GM04504 (cell line): ENCODE results near the gene PLOD2.
A peak's percentile ranks its signal among the peaks of the same experiment; 100 is the strongest.

ENCODE experiments used
- DNase-seq: peaks from one replicate; pipeline ENCODE4 v3.0.0-alpha.2; 2012; ENCODE audit warnings: low read depth

The PLOD2 gene

DNA sequence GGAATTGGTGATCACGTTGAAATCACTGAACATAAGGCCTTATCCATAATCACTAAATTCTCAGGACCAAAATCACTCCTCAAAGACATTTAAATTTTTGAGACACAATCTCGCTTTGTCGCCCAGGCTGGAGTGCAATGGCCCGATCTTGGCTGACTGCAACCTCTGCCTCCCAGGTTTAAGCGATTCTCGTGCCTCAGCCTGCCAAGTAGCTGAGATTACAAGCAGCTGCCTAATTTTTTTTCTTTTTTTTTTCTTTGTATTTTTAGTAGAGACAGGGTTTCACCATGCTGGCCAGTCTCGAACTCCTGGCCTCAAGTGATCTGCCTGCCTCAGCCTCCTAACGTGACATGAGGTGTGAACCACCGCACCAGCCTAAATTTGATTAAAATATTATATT lies 61.7 kb downstream of the PLOD2 start:
- no peak for DNase-seq

DNA sequence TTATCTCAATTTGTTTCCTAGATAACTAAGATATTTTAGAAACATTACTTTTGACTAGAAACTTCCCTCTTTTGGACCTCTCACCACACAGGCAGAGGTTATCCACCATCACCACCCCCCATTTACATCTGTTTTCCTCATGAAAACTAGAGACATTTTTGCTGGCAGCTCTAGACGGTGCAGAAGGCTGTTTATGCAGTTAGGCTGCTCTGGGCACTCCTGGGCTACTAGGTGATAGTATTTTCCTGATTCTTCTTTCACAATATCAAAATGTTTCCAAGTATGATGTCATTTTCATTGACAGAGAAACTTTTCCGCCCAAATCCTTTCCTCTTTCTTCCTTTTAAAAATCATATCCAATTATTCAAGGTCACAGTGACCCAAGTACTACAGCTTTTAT lies 67.1 kb downstream of the PLOD2 start:
- no peak for DNase-seq

DNA sequence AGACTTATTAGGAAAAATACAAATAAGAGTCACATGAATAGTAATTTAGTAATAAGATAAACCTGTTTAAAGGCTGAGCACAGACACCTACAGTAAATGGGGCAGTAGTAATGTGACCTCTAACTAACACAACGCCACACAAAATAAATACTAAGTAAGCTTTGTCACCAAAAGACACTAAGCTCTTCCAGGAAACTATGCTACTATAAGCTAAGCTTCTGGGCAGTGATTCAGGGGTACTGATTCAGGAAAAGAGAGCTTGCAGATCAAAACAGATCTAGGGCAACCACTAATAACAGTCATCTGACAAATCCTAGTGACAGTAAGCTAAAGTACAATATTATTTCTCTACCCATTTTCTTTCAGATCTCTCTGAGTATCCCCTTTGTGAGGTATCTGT lies 68.8 kb downstream of the PLOD2 start:
- no peak for DNase-seq

DNA sequence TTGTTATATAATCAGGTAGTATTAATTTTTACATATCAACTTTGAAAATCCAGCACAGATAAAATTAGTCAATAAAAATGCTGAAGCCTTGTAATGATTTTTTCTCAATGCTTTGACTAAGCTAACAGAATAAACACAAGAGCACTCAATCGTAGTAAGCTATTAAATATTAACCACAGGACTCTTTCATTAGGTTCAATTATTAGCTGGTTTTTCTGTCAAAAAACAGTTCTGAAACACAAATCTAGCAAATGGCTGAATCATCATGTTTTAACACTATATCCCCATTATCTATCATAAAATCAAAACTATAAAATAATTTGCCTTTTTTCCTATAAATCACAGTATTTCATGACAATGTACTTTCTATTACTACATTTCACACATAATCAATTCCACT lies 69.6 kb downstream of the PLOD2 start:
- no peak for DNase-seq

DNA sequence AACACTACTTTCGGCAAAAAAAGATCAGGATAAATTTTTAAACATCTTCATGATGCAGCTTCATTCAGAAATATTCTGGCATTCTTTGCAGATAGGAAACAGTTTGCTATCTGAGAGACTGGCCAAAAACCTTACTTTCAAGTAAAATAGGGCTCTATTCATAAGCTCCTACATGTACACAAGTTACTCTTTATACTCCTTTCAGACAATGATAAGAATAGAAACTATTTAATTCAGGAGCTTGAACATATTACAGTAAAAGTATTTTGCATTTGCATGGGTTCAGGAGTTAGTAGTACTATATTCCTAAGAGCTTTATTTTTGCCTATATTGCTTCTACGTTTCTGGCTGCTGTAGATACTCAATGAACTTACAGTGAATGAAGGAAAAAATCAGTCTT lies 70.5 kb downstream of the PLOD2 start:
- DNase-seq, result no peak

DNA sequence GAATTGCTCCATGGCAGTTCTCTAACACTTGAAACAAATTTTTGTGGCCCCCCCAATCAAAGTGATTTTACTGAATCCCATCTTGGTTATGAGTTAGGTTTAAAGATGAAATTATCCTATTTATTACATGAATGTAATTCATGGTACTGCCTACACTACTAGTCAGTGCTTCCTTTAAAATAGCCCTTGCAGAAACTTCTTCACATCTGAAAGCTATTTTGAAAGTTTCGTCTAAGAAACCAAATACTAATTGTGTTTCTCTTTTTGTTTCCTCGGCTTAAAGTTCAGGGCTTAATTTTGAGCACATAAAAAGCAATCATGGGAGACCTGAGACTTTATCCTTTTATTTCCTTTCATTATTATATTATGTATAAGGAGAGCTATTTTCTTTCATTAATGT lies 72.1 kb downstream of the PLOD2 start:
- no peak for DNase-seq

DNA sequence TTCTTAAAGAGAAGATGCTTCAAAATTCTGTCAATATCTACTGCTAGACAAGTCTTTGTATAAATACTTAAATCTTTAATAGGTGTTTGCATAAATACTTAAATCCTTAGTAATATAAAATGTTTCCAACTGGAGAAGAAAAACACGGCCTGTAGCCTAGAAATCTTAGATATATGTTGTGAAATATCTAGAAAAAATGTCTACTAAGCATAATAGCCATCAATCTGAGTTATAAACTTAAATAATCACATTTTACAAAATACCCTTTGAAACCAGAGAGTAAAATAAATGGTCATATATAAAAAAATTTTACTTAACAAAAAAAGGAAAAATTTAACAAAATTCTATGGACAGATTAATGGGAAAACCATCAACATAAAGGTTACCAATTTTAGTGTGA lies 73.9 kb downstream of the PLOD2 start:
- DNase-seq, result no peak

DNA sequence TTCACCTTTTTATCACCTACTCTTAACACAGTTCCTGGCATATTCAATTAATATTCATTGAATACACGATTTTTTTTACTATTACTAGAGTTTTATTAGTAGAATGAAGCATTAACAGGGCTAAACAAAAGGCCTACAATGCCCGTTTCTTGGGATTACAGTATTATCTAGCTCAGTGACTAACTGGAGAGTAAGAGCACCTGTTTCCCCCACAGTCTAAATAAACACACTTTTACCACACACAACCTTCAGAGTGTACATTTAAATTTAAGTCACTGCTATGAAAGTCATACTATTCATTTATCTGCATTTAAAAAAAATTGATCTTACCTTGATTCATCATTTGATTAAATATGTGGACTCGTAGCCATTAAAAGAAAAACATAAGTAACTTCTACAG lies 74.8 kb downstream of the PLOD2 start:
- no peak for DNase-seq

DNA sequence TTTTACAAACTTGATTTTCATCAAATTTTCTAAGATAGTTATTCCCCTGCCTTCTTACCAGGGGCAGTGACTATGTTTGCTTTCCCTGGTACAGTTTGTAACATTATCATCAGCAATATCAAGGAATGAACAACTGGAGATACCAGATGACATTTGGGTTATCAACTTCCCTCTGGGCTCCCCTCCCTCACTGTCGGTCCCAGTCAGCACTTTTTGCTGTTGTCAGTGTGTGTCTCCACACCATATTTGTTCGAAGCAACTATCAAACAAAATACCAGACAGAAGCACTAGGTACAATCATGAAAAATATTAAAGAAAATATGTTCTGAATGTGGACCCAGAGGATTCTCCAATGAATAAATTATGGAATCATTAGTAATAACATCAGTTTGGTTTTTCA lies 75.3 kb downstream of the PLOD2 start:
- DNase-seq, result no peak

DNA sequence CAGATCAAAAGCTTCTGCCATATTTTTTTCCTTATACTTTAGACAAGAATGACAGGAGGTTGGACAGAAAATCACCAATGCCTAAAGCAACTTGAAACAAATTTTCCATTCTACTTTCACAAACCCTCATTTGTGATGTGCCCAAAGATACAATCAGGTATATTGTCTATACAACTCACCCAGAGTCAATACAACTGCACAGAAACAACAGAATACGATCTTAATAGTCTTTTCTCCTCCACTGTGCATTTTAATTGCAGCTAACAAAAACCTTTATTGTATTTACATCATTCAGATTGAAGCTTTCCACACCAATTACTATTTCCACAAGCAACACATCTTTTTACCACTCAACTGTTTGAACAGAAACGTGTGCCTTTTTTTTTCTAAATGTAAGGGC lies 80.4 kb downstream of the PLOD2 start:
- DNase-seq, result no peak

DNA sequence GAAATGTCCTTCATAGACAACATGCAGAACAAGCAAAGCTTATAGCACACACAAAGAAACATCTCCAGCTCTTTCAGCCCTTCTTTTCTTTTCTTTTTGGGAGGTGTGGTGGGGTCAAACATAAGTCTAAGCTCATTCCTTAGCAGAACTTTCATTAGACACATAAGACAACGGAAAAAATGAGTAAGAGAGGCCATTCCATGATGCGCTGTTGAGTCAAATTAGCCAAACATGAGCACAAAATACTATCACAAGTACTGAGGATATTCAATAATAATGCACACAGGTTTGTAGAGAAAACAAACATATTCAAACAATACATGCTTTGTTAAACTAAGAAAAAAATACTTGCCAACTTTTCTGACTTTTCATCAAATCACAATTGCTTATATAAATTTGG lies 83.0 kb downstream of the PLOD2 start:
- no peak for DNase-seq

DNA sequence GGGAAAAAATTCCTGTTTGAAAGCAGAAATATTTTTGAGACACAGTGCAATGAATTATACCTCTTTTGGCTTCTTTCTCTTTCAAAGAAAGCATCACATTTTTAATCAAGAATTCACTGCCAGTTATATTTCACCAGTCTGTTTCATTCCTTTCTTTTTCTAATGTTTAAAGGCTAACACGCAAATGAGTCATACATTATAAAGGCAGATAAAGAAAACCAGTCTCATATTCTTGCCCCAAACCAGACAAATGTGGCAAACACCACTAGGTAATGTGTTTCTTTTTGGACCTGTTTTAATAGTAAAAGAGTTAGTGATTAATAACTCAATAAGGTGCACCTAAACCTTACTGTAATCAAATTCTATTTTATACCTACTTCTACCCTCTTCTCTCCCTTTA lies 83.8 kb downstream of the PLOD2 start:
- no peak for DNase-seq

DNA sequence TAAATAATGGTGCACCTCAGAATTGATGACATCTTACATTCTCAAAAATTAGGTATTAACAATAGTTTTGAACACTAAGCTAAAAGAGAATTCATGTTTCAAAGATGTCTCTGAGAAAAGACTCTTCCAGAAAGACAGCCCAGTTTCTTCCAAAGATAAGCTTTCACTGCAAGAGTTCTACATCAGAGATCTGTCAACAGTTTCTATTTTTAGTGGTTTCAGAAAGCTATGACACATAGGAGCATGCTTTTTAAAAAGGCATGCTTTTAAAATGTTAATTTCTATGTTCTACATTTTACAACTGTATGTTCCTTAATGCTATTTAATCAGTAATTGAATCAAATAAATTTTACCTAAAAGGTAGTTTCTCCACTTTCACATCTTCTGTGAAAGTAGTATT lies 88.2 kb downstream of the PLOD2 start:
- DNase-seq, result no peak

DNA sequence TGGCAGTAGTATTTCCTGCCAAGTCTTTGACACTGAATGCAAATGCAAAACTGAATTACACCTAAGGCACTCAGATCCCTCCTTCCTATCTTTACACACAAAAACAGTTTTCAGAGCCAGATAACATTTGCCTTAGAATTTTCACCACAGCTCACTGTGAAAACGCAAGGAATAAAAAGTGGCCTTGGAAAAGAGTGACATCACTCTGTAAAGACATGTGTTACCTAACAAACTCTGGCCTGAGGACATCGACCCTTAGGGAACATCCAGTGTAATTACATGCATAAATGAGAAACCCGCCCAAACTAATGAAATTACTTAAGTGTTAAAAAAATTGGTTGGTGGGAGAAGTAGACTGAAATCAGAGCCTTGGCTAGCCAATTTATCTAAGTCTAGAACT lies 88.9 kb downstream of the PLOD2 start:
- no peak for DNase-seq

DNA sequence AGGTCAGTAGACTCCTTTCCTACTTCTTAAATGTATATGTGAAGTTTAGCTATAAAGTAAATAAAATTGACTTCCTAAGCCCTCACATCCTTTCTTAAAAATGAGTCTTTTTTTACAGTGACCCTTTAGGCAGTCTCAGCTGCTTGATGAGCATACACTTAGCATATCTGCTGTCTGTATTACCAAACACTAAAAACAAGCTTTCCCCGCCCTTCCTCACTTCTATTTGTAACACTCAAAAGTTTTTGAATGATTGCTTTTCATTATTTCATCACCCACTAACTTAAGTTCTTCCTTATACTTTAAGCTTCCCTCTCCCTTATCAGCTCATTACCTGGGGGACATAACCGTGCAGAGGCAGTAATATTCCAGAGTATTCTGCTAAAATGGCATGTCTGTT lies 89.4 kb downstream of the PLOD2 start:
- DNase-seq, result no peak

DNA sequence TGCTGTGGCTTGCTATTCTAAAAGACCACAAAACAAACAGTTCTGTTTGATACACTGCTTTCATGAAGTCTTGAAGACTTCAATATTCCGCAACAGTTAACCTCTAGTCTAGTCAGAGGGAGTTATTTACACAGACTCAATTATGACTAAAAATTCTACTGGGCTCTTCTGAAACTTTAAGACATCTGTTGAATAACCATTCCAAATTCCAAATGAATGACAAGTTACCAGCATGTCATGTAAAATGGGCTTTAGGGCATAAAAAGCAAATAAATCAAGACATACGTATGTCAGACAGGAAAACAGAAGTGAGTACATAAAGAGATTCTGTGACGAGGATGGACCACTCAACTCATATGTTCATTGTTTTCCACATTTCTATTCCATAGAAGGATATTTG lies 93.9 kb downstream of the PLOD2 start:
- DNase-seq, result peak; percentile 49

DNA sequence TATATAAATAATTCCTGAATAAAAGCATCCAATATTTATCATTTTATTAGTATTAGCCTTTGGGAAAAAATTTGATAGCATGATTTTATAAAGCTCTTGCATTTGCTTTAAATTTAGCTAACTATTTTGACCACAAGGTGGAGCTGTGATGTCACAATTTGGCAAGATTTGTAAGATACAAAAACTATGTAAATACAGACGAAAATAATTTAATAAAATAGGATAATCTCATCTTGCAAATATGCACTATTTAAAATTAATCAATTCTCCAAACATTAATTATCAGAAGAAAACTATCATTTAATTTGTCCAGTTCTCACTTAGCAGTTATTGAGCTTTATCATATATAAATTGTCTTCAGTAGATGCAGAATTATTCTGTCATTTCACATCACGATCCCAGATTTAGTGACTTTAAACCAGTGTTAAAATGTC lies 95.4 kb downstream of the PLOD2 start:
- peak; percentile 44 for DNase-seq

DNA sequence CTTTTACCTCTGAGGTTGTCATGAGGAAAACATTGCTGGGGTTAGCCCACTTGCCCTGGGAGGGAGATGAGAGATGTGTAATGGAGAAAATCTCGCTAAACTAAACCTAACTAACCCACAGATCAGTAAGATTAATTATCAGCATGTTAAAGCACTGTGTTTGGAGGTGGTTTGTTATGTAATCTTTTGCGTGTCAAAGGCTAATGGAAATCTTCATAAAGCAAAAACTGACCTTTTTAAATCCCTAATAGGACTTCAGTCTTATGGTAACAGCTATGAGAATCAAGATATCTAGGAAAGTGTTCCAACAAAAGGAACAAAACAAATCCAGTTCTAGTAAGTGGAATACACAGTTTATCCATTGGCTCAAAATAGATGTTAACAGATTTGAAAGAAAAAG lies 102.7 kb downstream of the PLOD2 start:
- DNase-seq, result no peak

DNA sequence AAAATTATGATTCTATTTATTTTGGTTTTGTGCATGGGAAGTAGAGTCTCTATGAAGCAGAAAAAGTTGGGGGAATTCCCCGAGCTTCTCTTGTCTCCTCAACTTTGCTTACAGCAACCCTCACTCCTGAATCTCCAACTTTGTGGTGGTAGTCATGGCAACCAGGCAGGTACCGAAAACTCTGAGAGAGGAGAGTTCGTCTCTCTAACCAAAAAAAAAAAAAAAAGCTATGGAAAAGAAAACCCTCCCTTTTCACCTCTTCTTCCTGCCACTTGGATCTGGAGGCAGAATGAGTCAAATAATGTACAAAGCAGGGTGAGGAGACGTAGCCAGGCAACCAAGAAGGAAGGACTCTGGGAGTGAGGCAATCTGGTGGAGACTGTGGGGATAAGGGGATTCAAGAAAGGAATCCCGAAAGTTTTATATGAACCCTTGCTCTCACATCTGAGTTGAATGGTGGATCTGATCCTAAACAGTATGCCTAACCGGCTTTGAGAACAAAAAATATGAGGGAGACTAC lies 108.1 kb downstream of the PLOD2 start:
- no peak for DNase-seq

DNA sequence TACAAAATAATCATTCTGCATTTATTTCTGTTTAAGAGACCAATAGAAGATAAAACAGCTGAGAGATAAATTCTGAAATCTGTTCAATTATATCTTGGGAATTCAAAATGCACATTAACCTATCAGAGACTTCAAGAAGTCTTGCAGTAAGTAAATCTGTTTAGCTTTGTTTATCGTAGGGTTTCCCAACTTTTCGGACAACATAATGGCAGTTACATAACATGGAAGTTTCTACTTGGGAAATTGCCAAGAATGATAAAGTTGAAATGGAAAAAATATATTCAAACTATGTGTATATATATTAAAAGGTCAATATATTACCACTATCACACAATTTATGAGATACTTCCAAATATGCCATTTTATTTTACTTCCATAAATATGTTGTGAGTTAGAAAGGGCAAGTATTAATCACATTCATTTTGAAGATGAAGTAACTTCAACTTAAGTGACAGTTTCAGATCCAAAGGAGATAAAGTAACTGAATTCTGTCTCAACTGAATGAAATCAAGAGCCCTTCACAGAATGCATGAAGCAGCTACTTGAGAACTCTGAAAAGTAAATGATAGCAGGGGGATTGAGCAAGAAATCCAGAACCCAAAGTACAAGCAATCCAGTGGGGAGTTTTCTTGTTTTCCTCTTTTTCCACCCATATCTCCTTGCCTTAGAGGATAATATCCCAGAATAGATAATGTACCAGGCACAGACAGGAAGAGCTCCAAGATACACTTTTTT lies 108.8 kb downstream of the PLOD2 start:
- no peak for DNase-seq

DNA sequence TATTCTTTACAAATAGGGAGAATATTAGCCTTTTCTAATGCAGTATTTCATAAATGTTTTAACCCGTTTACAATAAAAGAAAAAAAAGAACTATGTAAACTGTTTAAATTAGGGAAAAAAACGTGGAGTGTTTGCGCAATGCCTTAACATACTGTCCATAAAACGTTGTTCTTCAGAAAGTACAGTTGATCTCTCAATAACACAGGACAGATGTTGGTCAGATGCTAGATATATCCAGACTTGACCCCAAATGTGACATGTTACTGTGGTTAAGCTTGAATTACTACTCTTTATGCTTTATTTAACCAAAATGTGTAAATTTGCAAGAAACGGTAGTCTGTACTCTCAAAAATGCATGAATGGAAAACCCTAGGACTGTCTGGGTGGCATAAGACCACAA lies 110.3 kb downstream of the PLOD2 start:
- no peak for DNase-seq

DNA sequence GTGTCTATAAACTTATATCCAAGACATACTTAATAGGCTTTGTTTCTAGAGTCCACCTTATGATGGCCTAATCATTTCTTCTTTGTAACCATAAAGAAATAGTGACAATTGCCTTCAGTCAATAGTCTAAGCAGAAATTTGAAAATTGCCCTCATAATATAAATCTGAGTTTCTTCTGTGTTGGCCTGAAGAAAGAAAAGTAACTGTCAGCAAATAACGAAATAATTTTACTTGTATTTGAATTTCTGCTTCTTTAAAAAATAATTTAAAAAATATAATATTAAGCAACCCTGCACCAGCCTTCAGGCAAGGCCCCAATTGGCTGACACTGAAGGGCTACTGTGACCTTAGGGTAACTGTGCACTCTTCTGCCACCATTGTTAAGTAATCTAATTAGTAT lies 113.5 kb downstream of the PLOD2 start:
- DNase-seq, result no peak

DNA sequence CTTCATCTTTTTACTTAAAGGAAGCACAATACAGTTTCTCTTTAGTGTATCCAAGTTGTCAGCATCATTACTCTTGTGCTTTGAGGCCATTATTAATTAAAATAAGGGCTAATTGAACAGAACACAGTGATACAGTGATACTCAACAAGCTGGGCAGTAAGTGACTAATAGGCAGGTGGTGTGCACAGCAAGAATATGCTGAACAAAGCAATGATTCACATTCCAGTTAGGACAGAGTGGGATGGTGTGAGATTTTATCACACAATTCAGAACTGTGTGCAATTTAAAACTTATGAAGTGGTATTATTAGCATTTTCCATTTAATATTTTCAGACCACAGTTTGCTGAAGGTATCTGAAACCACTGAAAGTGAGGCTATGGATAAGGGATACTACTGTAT lies 116.9 kb downstream of the PLOD2 start:
- no peak for DNase-seq

DNA sequence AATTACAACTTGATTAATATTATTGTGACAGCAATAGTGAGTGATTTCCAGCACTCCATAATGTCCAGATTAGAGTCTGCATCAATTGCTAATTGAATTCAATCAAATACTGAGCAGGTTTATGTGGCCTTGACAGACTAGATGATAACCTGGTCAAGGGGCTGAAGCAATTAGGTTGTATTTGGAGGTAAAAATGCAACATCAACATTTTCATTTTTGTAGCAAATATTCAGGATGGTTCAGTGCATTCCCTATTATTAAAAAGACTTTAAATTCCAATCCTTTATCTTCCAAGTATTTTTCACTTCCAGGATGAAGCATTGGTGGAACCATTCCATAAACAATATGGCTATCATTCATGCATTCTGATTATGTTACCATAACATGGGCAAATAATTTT lies 120.4 kb downstream of the PLOD2 start:
- DNase-seq, result no peak
